NCI-H2196 treated with DMSO at 0.1 percent for 48 hours (cell line): ENCODE measurements around the gene SLC25A15.

Experiments used
- DNase-seq: peaks from one replicate; lab custom pipeline; 2025; ENCODE audit not compliant: unreplicated experiment; lab: John Stamatoyannopoulos, UW

SLC25A15 gene

DNA sequence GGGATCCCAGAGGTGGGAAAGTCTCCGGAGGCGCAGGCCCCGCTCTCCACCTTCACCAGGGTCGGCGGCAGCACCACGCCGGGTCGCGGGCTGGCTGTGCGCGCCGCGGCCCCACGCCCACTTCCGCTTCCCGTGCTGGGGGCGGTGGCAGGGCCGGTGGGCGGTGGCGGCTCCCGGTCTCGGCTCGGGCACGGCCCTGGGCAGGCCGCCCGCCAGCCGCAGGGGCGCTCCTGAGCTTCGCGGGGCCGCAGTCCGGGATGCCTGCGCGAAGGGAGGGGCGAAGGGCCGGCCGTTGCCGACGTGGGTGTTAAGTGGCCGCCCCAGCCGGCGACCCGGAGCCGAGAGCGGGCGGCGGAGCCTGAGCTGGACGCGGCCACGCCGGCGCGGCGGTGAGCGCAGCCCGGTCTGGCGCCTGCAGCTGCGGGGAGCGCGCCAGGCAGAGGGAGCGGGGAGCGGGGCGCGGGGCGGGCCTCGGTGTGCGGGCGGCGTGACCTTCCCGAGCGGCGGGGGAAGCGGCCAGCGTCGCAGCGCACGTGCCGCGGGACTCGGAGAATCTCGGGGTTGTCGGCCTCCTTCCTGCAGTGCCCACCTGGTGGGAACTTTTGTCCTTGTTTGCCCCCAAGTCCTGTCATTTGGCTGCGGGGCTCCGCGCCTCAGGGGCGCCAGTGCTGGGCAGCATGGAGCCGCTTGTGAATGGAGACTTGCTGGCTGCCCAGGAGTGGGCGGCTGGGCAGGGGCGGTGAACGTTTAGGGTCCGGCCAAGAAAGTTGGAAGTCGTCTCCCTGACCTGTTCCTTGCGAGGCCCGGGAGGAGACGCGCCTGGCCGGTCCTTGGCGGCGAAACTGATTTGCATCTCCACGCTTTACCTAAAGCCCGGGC, at the start of gene SLC25A15:
Gene SLC25A15, plus strand, starts transcription at position 337 of the 879 bp plus-strand sequence. CDS start 3,616 bp downstream, outside the sequence.
- DNase-seq: peak; percentile 25

DNA sequence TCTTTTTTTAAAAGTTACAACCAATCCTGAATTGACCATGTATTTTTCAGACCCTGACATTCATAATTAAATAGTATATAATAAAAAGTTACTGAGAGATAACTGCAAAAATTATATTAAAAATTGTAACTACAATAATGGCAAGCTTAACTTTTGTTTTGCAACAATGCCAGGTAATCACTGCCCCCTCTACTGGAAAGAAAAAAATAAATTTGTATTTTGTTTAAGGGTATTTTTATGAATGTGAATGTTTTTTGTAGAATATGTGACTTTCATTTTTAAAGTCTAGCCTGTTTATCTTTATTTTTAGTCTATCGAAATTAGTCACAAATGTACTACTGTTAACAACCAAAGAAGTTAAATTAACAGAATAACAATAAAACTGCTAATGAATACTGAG, 40.1 kb upstream of the SLC25A15 start:
- DNase-seq: no peak

DNA sequence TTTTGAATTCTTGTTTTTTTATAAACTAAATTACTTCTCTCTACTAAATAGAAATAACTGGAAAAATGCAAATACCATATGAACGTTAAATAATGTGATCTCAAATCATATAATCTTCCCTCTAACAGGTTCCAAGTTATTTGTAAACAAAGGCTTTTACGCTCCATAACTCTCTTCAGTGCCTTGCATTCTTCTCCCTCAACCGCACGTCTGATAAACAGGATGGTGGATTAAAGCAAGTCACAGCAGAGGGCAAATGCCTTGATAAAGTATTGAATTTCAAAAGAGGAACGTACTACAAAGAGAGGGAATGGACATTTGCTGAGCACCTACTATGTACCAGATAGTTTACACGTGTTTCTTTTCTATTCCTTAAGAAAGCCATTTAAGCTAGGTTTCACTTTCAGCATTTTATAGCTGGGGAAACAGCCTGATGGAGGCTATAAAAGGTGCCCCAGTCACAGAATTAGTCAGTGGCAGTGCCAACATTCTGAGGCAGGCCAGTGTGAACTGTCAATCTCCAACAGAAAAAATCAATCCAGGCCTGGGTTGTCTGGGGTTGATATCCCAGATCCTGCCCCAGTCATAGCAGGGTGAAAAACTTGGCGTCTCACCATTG, 34.2 kb upstream of the SLC25A15 start:
- no peak for DNase-seq

DNA sequence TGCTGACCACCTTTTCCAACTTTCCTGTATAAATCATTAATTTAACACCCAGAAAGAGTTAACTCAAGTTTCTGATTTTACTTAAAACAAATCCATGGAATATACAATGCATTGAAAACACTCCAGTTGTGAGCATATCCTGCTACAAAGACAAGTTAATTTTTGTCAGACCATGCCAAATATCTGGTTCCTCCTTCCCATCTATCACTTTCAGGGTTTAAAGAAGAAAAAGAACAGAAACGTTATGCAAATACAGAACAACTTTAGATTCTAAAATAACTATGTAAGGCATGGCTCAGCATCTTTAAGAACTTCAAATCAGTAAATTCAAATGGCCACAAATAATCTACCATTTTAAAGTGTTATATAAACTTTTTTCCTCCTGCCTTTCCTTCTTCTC, 33.4 kb upstream of the SLC25A15 start:
- no peak for DNase-seq

DNA sequence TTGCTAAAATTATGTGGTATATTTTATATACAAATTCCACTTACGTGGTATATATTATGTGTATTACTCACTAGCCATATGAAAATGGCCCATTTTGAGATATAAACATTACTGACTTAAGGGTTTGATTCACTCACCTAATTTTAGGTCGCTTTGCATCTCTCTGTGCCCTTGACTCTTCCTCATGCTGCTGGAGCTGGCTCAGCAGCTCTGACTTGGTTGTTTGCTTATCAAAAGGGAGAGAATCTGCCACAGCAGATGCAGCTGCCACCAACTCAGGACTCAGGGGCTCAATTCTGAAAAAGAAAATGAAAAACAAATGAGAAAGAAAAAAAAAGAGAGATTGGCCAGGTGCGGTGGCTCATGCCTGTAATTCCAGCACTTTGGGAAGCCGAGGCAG, 30.6 kb upstream of the SLC25A15 start:
- DNase-seq: no peak

DNA sequence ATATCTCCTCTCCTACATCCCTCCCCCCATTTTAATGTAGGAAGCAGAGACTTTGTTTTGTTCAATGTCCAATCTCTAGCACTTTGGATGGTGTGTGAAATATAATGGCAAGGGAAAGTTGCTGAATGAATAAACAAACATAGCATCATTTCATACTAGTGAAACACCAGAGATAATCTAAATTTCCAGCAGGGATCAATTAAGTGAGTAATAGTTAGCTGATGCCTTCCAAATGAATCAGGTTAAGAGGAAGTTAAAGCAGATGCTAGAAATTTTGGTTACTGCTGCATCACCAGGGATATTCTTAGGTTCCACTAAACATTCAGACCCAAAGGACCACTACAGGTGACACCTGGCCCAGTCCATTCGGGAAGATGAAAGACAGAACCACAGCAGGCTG, 26.6 kb upstream of the SLC25A15 start:
- no peak for DNase-seq

DNA sequence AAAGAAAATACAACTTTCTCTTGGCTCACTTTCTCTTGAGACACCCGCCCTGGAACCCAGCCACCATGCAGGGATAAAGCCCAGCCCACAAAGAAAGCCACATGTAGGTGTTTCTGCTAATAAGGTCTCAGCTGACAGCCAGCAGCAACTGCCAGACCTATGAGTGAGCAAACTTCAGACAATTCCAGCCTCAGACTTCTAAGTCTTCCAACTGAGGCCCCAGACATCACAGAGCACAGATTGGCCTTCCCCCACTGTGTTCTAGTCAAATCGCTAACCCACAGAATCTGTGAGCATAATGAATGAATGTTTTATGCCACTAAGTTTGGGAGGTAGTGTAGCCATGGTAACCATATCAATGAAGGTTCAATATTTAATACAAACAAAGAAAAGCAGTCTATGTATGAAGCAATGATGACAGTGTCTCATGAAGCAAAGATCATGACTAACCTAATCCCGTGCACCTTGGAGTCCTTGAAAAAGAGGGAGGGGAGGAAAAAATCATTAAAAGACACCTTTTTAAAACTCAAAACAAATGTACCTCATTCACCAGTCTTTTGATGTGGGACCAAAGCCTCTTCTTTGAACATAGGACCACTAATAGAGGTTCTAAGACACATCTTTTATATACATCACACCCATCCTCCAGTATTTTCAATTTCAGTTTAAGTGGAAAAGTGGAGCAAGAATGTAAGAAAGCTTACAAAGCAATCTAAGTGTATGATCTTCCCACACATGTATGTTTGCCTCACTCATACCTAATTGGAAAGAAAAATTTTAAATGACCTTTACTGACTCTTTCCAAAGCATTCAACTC, 24.6 kb upstream of the SLC25A15 start:
- DNase-seq: no peak

DNA sequence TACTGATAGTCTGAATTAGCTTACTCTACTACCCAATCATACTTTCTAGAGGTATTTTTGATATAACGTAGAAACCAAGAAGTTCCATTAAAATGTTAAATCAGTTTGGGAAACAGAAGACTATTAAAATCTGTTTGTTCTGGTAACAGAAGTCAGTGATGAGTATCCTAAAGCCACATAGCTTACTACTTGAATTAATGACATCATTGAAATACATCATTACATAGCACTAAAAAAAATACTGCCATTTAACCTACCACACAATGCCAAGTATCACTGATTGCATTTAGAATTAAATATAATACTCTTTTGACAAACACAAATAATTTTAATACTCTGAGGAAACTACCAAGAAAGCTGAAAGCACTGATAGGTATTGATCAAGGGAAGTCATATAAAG, 23.8 kb upstream of the SLC25A15 start:
- DNase-seq: no peak

DNA sequence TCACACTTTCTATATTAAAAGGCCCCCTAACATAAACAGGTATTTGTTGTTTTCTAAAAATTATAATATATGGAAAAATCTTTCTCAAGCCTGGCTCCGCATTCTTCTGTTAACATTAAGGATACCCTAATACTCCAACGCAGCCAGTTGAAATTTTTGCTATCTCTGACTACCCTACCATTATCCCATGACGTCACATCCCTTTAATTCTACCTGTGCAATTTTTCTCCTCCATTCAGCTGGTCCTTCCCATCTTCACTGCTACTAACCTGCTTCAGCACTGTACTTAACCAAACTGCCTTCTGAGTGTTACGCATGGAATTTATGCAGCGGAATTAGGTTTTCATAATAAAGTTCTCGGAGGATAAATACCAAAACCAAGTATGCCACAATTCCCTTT, 19.4 kb upstream of the SLC25A15 start:
- DNase-seq: no peak

DNA sequence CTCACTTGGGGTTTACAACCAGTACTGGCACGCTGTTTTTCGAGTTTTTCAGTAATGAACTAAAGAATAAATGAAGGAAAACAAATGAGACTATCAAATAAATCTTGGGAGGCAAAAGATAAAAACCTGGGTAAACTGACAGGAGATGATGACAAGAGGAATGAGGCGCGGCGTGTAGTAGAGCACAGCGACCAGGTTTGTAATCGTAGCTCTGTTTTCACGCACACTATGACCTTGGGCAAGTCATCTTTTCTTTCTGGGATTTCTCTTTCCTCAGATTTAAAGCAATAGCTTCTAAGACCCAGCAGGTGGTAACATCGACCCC, 18.8 kb upstream of the SLC25A15 start:
- DNase-seq: no peak

DNA sequence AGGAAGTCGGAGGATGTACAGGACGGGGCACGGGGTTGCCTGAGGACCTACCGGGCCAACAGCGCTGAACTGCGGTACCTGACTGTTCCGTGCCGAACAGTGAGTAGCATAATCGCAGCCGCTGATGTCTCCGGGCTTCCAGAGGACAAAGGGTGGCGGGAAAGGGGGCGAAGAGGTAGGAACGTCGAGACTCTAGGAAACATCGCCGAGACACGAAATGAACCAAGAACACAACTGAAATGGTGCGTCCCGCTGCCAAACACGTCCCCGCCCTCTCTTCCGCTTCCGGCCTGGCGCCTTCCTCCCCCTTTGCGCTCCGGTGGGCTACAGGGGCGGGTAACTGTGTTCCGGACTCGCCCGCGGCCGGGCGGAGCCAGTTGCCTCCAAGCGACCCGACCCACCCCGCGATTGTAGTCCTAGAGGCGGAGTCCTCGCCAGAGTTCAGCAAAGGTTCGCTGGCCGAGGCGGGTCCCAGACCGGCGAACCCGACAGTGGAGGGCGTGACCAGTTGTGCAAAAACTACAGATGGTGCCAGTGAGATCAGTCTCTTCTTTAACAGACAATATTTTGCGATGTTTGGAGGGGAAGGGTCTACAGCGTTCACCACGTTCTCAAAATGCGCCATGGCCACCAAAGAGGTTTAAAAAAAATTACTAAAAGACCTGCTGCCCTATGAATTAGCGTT, 18.3 kb upstream of the SLC25A15 start, which contains the start of gene MRPS31:
Gene MRPS31, minus strand, starts transcription at position 257 of the 685 bp plus-strand sequence. Its CDS starts 54 bp downstream, at position 203.
- peak; percentile 70 for DNase-seq

DNA sequence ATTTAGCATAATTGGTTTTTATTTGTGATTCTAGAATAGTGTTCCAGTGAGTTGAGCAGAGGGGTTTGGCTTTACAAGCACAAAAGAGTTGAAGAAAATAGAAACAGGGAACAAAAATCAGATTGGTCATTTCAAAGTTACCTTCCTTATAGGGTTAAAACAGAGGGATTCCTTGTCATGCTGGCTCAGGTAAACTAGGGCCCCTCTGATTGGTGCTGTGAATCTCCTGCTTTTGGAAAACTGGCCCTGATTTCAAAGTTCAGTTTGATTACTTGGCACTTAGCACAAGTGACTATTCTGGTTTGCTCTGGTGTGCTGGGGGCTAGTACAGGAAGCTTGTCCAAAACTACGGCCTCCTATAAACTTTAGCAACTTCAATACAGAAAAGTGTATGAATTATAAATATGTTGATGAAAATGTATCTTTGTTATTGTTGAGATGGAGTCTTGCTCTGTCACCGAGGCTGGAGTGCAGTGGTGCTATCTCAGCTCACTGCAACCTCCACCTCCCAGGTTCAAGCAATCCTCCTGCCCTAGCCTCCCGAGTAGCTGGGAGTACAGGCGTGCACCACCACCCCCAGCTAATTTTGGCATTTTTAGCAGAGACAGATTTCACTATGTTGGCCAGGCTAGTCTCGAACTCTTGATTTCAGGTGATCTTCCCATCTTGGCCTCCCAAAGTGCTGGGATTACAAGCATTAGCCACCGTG, 16.5 kb upstream of the SLC25A15 start:
- DNase-seq: no peak

DNA sequence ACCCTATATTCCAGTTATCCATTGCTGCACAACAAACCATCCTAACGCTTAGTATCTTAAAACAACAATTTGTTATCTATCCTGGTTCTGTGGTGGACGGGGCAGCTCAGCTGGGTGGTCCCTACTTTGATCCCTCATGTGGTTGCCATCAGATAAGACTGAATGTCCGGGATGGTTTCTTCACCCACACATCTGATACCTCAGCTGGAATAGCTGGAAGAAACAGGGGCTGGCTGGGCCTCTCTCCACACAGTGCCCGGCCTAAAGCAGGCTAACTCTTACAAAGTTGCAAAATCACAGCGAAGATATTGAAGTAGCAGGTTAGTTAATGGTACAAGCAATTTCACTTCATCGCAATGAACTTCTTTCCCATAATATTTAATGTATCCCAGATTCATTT, 14.7 kb upstream of the SLC25A15 start:
- DNase-seq: no peak

DNA sequence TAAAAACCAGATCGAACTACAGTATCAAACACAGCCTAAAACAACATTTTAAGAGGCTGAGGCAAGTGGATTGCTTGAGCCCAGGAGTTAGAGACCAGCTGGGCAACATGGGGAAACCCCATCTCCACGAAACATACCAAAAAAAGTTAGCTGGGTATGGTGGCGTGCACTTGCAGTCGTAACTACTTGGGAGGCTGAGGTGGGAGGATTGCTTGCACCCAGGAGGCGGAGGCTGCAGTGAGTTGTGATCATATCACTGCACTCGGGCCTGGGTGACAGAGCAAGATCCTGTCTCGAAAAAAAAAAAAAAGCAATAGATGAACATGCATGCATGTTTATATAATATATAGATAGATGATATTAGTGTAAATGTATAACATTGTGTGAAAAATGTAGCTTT, 13.2 kb upstream of the SLC25A15 start:
- DNase-seq: no peak

DNA sequence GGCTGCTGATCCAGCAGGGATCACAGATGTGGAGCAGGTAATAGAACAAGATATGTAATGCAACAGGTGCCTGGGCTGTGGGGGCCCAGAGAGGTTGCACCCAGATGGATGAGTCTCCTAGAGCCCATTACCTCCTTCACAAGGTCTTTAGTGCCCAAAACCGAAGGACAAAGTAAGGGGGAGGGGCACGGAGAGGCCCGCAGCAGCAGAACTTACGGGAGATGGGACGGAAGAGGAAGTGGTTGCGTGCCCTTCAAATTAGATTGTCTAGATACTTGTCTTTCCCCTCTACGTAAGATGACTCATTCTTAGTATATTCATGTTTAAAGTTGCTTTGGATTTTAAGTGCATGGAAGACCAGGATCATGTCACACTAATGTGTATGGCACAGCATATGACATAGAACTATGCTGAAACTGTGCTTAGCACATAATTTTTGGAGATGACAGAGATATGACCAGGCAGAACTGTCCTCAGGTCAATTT, 12.7 kb upstream of the SLC25A15 start:
- DNase-seq: no peak

DNA sequence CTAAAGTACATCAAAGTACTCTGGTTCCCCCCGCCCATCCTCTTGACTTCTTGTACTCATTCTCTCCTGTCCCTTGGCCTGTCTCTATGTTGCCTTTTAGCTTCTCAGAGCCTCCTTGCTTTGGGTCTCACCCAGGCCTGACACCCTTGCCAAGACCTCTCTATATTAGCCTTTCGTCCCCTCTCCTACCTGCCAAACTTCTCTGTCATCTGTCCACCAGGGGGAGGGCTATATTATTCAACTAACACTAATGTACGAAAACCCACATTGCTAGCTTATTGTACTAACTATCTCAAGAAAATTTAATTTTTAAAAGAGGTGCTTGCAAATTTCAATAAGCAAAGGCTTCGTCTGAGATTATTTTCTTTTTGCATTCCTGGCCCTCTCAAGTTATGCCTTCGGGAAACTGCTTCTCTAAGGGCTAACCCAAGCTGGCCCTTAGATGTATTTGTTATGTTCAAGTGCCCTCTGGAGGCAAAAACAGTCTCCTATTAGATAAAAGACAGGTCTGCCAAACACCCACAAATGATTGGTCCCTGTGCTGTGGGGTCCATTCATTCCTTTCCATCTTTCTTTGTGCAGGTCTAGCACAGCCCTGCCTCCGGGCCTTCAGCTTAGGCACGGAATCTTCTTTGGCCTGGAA, 12.1 kb upstream of the SLC25A15 start:
- no peak for DNase-seq

DNA sequence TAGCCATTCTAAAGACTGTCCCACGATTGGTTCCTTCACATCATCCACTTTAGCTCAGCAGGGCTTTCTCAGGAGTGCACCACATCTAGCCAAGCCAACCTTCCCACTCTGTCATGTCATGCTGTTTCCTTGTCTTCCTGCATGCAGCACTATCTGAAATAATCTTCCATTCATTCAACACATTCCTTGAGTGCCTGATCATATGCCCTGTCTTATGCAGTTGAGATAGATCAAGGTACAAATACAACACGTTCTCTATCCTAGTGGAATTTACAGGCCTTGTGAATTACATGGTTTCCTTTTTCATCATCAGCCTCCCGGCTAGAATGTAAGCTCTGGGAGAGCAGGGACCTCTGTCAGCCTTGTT, 11.6 kb upstream of the SLC25A15 start:
- DNase-seq: no peak

DNA sequence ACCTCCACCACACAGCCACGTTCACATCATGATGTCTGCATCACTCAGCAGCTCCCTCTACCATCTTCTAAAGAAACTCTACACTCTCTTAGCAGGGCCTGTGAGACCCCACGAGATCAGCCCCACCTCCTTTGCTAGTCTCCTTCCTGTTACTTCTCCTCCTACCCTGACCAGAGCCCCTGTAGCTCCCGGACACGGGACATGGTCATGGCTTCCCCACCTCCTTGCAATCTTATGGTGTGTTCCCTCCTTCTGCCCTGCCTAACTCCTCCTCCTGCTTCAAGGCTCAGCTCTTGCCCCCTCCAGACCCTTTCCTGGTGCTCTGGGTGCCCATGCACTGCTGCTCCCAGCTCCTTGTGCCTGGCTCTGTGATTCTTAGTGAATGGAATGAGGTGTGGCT, 10.4 kb upstream of the SLC25A15 start:
- no peak for DNase-seq

DNA sequence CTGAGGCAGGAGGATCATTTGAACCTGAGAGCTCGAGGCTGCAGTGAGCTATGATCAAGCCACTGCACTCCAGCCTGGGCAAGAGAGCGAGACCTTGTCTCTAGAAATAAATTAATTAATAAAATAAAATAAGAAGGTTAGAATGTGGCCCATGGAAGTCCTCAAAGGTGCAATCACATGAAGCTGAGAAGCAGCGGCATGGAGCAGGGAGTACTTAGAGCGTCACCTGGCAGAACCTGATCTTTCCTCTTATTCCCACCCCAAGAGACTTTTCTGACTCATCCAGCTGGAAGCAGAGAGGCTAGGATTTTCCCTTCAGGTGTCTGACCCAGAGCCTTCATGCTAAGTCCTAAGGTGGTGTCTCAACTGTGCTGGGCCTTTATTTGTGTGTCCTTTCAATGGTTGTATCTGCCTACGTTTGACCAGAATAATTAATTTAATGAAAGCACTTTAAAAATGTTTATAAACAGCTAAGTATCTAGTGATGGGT, 9.6 kb upstream of the SLC25A15 start:
- no peak for DNase-seq
